Chondrocyte (in vitro differentiated cells): ENCODE data around the gene ADGRD1. TPM values are rescaled to one million over a fixed set of nuclear protein-coding genes. Genes with fewer than 3 reads are reported as not detected.

Experiments
- DNase-seq: peaks from one replicate; pipeline ENCODE4 v3.0.0; 2021; ENCODE audit warnings: mixed read lengths, low spot score
- H3K27ac Mint-ChIP-seq: one replicate; pipeline ENCODE4 v1.8.0; 2021; ENCODE audit warnings: mild to moderate bottlenecking, moderate library complexity, mixed read lengths; ENCODE audit not compliant: unreplicated experiment
- H3K27me3 Mint-ChIP-seq: 2 replicates; pipeline ENCODE4 v1.8.0; 2021; ENCODE audit warnings: low read depth, mixed read lengths
- H3K36me3 Mint-ChIP-seq: 2 replicates; pipeline ENCODE4 v1.8.0; 2021; ENCODE audit warnings: low read depth, mixed read lengths
- H3K4me1 Mint-ChIP-seq: 2 replicates; pipeline ENCODE4 v1.8.0; 2021; ENCODE audit warnings: low read depth, mild to moderate bottlenecking, mixed read lengths
- H3K4me3 Mint-ChIP-seq: one replicate; pipeline ENCODE4 v1.8.0; 2021; ENCODE audit warnings: mild to moderate bottlenecking, moderate library complexity, mixed read lengths; ENCODE audit not compliant: unreplicated experiment
- H3K9me3 Mint-ChIP-seq: 2 replicates; pipeline ENCODE4 v1.8.0; 2021; ENCODE audit warnings: low read depth, mixed read lengths
- total RNA-seq: library from RNA; stranded (reverse); gene quantifications from 3 replicates; pipeline ENCODE4 v1.2.1, GENCODE V29; 2021
- TF ChIP-seq, protein P1 (sequence below): fragments of 200-600 bp; sonication (generic); IDR thresholded peaks from 2 replicates; pipeline ENCODE4 v1.5.0; 2021; ENCODE audit warnings: antibody characterized with exemption, mild to moderate bottlenecking, moderate library complexity

The ADGRD1 gene
- total RNA-seq, 1 donor from 2014 or later = 4.7 TPM

GRCh38 chr12:131102991-131103668 is 149.4 kb downstream of the ADGRD1 start:
- DNase-seq = peak; percentile 76
- Mint-ChIP-seq H3K27me3 (peaks cover 14% of the 10 kb centered on the region), H3K9me3 (no peaks in the 10 kb centered on the region), H3K36me3 (no peaks in the 10 kb centered on the region), H3K4me3 (no peak overlapping the region), H3K4me1 (peaks cover 2% of the 10 kb centered on the region), H3K27ac (no peak overlapping the region)
- TF ChIP-seq, protein P1, sequence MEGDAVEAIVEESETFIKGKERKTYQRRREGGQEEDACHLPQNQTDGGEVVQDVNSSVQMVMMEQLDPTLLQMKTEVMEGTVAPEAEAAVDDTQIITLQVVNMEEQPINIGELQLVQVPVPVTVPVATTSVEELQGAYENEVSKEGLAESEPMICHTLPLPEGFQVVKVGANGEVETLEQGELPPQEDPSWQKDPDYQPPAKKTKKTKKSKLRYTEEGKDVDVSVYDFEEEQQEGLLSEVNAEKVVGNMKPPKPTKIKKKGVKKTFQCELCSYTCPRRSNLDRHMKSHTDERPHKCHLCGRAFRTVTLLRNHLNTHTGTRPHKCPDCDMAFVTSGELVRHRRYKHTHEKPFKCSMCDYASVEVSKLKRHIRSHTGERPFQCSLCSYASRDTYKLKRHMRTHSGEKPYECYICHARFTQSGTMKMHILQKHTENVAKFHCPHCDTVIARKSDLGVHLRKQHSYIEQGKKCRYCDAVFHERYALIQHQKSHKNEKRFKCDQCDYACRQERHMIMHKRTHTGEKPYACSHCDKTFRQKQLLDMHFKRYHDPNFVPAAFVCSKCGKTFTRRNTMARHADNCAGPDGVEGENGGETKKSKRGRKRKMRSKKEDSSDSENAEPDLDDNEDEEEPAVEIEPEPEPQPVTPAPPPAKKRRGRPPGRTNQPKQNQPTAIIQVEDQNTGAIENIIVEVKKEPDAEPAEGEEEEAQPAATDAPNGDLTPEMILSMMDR = no peak

GRCh38 chr12:131103669-131104462 is 150.2 kb downstream of the ADGRD1 start:
- peaks cover 2% of the 10 kb centered on the region for H3K4me1 Mint-ChIP-seq
- TF ChIP-seq, protein P1 = no peak
- H3K27ac Mint-ChIP-seq = no peak overlapping the region
- peaks cover 14% of the 10 kb centered on the region for H3K27me3 Mint-ChIP-seq
- H3K36me3 Mint-ChIP-seq = no peaks in the 10 kb centered on the region
- H3K9me3 Mint-ChIP-seq = no peaks in the 10 kb centered on the region
- peak; percentile 79 for DNase-seq
- H3K4me3 Mint-ChIP-seq = no peak overlapping the region

DNA sequence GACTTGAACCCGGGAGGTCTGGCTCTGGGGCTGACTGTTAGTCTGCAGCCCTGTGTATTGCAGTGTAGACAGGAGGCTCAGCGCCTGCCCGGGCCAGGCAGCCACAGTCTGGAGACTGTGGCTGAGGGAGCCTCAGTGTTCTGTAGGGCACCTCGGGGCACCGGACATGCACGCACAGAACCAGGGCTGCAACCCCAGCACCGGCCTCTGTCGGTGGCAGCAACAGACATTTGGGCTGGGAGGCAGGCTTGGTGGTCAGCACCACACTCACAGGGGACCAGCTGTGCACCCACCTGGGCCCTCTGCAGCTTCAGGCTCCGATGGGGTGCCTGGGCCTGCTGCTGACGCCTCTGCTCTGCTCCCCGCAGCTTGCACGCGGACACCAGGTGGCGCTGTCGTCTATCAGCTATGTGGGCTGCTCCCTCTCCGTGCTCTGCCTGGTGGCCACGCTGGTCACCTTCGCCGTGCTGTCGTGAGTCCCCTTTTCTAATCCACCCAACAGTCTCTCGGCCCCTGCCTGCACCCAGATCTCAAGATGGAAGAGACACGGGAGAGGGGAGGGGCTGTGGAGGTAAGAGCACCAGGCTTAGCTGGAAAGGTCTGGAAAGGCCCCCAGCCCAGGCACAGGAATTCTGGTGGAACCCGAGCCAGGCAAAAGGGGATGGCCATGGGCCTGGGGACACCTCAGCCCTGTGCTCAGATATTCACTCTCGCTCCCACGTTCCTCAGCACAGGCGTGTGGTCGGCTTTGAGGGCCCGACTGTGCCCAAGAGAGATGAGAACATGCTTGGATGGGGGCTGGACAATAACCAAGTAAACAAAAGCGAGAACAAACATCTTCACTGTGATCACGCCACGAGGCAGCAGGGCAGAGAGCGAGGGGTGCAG is 151.0 kb downstream of the ADGRD1 start:
- Mint-ChIP-seq H3K36me3 (peaks cover 2% of the 10 kb centered on the region), H3K4me1 (peaks cover 2% of the 10 kb centered on the region), H3K9me3 (peaks cover 6% of the 10 kb centered on the region), H3K4me3 (no peak overlapping the region), H3K27ac (no peak overlapping the region), H3K27me3 (peaks cover 15% of the 10 kb centered on the region)
- TF ChIP-seq, protein P1 = peak; percentile 94
- peak; percentile 96 for DNase-seq

GRCh38 chr12:131105351-131105735 is 151.6 kb downstream of the ADGRD1 start:
- TF ChIP-seq, protein P1 = no peak
- H3K27ac Mint-ChIP-seq = no peak overlapping the region
- no peak for DNase-seq
- H3K9me3 Mint-ChIP-seq = peaks cover 9% of the 10 kb centered on the region
- H3K4me3 Mint-ChIP-seq = no peak overlapping the region
- H3K4me1 Mint-ChIP-seq = peaks cover 2% of the 10 kb centered on the region
- H3K27me3 Mint-ChIP-seq = peaks cover 17% of the 10 kb centered on the region
- H3K36me3 Mint-ChIP-seq = peaks cover 3% of the 10 kb centered on the region
